Dermis blood vessel endothelial cell (primary cell): ENCODE data around the gene RSAD2. TPM values are rescaled to one million over a fixed set of nuclear protein-coding genes. Genes with fewer than 3 reads are reported as not detected.
"Not testable (repeated sequence)": the region's sequence is repeated elsewhere in the genome, so short reads cannot be mapped to it uniquely, and the experiment has no call there.

Source experiments
- DNase-seq: peaks from one replicate; pipeline ENCODE4 v3.0.0; 2010
- total RNA-seq: library from RNA; depleted of rRNA; stranded (reverse); fragments of >200 nt; gene quantifications from 2 replicates; pipeline ENCODE4 v1.2.3, GENCODE V29; 2014

RSAD2 gene
- total RNA-seq, 1 donor from 2014 or later, result 1.2 TPM

- DNase-seq, result peak; percentile 11
These were observed 12.6 kb upstream of the RSAD2 start for GRCh38 chr2:6864923-6865345.

GRCh38 chr2:6865346-6866274 is 12.0 kb upstream of the RSAD2 start, which contains the start of gene CMPK2:
Gene CMPK2 (minus strand): TSS chr2:6865907. CDS start chr2:6865696, 211 bp downstream.
- peak; percentile 30 for DNase-seq

- DNase-seq, result peak; percentile 23
These were observed 11.3 kb upstream of the RSAD2 start for GRCh38 chr2:6866275-6866671.

GRCh38 chr2:6866982-6867381 is 10.6 kb upstream of the RSAD2 start:
- DNase-seq, result no peak

- no peak for DNase-seq
These were observed 5.2 kb upstream of the RSAD2 start for GRCh38 chr2:6872394-6872793.

- no peak for DNase-seq
These were observed 3.5 kb upstream of the RSAD2 start for GRCh38 chr2:6874032-6874431.

- DNase-seq, result no peak
These were observed 1.3 kb upstream of the RSAD2 start for GRCh38 chr2:6876309-6876708.

GRCh38 chr2:6878549-6878948 is 972 bp downstream of the RSAD2 start:
- no peak for DNase-seq

GRCh38 chr2:6879011-6879410 is 1.4 kb downstream of the RSAD2 start:
- no peak for DNase-seq

- DNase-seq, result no peak
These were observed 2.7 kb downstream of the RSAD2 start for GRCh38 chr2:6880200-6880733.

GRCh38 chr2:6881046-6881445 is 3.5 kb downstream of the RSAD2 start:
- no peak for DNase-seq

- DNase-seq, result no peak
These were observed 3.9 kb downstream of the RSAD2 start for GRCh38 chr2:6881516-6881915.

- no peak for DNase-seq
These were observed 6.0 kb downstream of the RSAD2 start for GRCh38 chr2:6883448-6884122.

GRCh38 chr2:6885551-6885950 is 8.0 kb downstream of the RSAD2 start:
- no peak for DNase-seq

GRCh38 chr2:6885968-6886367 is 8.4 kb downstream of the RSAD2 start:
- DNase-seq, result no peak

- no peak for DNase-seq
These were observed 10.2 kb downstream of the RSAD2 start for GRCh38 chr2:6887751-6888192.

- DNase-seq, result no peak
These were observed 11.1 kb downstream of the RSAD2 start for GRCh38 chr2:6888724-6889123.

GRCh38 chr2:6893876-6894482 is 16.4 kb downstream of the RSAD2 start:
- DNase-seq, result no peak

- DNase-seq, result peak; percentile 63
These were observed 19.6 kb downstream of the RSAD2 start for GRCh38 chr2:6896930-6897759.

- not testable (repeated sequence) for DNase-seq
These were observed 25.0 kb downstream of the RSAD2 start for GRCh38 chr2:6902581-6902980.

GRCh38 chr2:6905668-6906067 is 28.1 kb downstream of the RSAD2 start:
- DNase-seq, result no peak

GRCh38 chr2:6906165-6906741 is 28.7 kb downstream of the RSAD2 start:
- DNase-seq, result no peak
